ENCODE results near the gene FETUB.

GRCh38 chr3:186593862-186594261 lies 46.3 kb upstream of the FETUB start:
- TF ChIP-seq, protein P1, sequence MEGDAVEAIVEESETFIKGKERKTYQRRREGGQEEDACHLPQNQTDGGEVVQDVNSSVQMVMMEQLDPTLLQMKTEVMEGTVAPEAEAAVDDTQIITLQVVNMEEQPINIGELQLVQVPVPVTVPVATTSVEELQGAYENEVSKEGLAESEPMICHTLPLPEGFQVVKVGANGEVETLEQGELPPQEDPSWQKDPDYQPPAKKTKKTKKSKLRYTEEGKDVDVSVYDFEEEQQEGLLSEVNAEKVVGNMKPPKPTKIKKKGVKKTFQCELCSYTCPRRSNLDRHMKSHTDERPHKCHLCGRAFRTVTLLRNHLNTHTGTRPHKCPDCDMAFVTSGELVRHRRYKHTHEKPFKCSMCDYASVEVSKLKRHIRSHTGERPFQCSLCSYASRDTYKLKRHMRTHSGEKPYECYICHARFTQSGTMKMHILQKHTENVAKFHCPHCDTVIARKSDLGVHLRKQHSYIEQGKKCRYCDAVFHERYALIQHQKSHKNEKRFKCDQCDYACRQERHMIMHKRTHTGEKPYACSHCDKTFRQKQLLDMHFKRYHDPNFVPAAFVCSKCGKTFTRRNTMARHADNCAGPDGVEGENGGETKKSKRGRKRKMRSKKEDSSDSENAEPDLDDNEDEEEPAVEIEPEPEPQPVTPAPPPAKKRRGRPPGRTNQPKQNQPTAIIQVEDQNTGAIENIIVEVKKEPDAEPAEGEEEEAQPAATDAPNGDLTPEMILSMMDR (IDR thresholded peaks at IDR 0.05) = no peak
- TF ChIP-seq POLR2A (IDR thresholded peaks at IDR 0.05) = no peak
